IPS-20b (cell line): ENCODE data around the gene ARL6.

ENCODE experiments used
- H3K27ac ChIP-seq: one replicate; pipeline ENCODE4 v1.5.1; 2013; ENCODE audit warnings: low read length
- H3K27me3 ChIP-seq: 2 replicates; pipeline ENCODE4 v1.6.1; 2013; ENCODE audit warnings: mild to moderate bottlenecking, low read length, inconsistent platforms; ENCODE audit not compliant: insufficient read depth
- H3K36me3 ChIP-seq: 2 replicates; pipeline ENCODE4 v1.6.1; 2013; ENCODE audit warnings: low read depth, mild to moderate bottlenecking, inconsistent platforms, low read length, moderate library complexity; ENCODE audit not compliant: insufficient read depth
- H3K4me1 ChIP-seq: 2 replicates; pipeline ENCODE4 v1.6.1; 2013; ENCODE audit warnings: mild to moderate bottlenecking, control low read depth, inconsistent platforms, low read length, moderate library complexity; ENCODE audit not compliant: insufficient read depth
- H3K4me3 ChIP-seq: 2 replicates; pipeline ENCODE4 v1.5.1; 2013; ENCODE audit warnings: mild to moderate bottlenecking, low read length, inconsistent platforms
- H3K9ac ChIP-seq: 2 replicates; pipeline ENCODE4 v1.6.1; 2013; ENCODE audit warnings: low read depth, mild to moderate bottlenecking, inconsistent platforms, low read length, moderate library complexity
- H3K9me3 ChIP-seq: 2 replicates; pipeline ENCODE4 v1.6.1; 2013; ENCODE audit warnings: mild to moderate bottlenecking, low read depth, low read length, inconsistent platforms; ENCODE audit not compliant: insufficient read depth

ARL6 gene

GRCh38 chr3:97778152-97778551 lies 13.6 kb downstream of the ARL6 start:
- H3K9me3 ChIP-seq = no peaks in the 10 kb centered on the region
- H3K4me1 ChIP-seq = no peaks in the 10 kb centered on the region
- H3K27ac ChIP-seq = no peak overlapping the region
- no peaks in the 10 kb centered on the region for H3K36me3 ChIP-seq
- H3K4me3 ChIP-seq = no peak overlapping the region
- H3K27me3 ChIP-seq = no peaks in the 10 kb centered on the region
- H3K9ac ChIP-seq = no peak overlapping the region

- H3K9ac ChIP-seq = no peak overlapping the region
- no peaks in the 10 kb centered on the region for H3K27me3 ChIP-seq
- H3K27ac ChIP-seq = no peak overlapping the region
- no peak overlapping the region for H3K4me3 ChIP-seq
- H3K4me1 ChIP-seq = no peaks in the 10 kb centered on the region
- no peaks in the 10 kb centered on the region for H3K9me3 ChIP-seq
- no peaks in the 10 kb centered on the region for H3K36me3 ChIP-seq
These were observed 29.0 kb downstream of the ARL6 start for GRCh38 chr3:97793420-97794019.

DNA sequence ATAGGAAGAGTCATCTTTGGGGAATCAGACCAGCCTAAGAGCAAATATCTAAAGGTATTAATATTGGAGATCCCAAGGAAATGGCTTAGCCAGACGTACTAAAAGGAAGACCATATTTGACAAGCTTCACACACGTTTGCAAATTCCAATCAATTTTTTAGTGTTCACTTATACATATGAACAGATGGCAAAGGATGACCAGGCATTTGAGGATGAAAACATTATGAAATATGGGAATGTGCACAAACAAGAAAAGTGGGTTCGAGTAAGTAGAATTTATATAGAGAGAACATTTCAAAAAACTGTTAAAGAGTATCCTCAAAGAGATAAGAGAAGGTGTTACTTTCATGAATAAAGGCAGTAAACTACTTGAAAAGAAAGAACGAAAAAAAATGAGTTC lies 31.4 kb downstream of the ARL6 start:
- Histone ChIP-seq H3K9ac (no peak overlapping the region), H3K4me3 (no peak overlapping the region), H3K9me3 (no peaks in the 10 kb centered on the region), H3K4me1 (no peaks in the 10 kb centered on the region), H3K27me3 (no peaks in the 10 kb centered on the region), H3K36me3 (peaks cover 4% of the 10 kb centered on the region; the same call in 1 of the 2 replicates), H3K27ac (no peak overlapping the region)

- Histone ChIP-seq H3K9ac (no peak overlapping the region), H3K4me1 (no peaks in the 10 kb centered on the region), H3K4me3 (no peak overlapping the region), H3K27ac (no peak overlapping the region), H3K9me3 (no peaks in the 10 kb centered on the region), H3K36me3 (peaks cover 5% of the 10 kb centered on the region; the same call in 1 of the 2 replicates), H3K27me3 (no peaks in the 10 kb centered on the region)
These were observed 39.9 kb downstream of the ARL6 start for GRCh38 chr3:97804471-97804870.

DNA sequence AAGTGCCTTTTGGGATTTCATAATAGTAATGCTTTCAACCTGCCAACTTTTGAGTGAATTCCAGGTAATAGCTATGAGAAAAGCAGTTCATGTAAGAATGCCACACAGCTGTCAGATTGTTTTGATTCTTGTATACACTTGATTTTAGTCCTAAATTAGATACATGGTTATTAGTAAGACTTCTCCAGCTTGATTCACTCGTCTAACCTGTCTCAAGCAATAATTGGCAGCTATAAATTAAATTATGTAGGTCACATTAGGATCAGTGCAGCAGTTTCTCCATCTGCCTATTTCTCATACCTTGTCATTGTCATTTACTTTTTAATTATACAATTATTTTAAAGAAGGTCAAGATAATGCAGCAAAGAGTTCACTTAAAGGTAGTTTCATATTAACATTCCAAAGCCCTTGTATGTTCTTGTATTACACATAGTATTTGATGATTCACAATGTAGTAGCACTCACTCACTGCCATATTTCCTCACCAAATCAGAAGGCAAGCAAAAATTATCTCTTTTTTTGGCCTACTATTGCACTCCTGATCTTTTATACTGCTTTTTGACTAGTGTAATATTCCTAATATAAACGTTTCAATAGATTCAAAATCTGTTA lies 46.3 kb downstream of the ARL6 start:
- Histone ChIP-seq H3K4me1 (no peaks in the 10 kb centered on the region), H3K36me3 (no peaks in the 10 kb centered on the region), H3K27ac (no peak overlapping the region), H3K4me3 (no peak overlapping the region), H3K27me3 (no peaks in the 10 kb centered on the region), H3K9me3 (no peaks in the 10 kb centered on the region), H3K9ac (no peak overlapping the region)

DNA sequence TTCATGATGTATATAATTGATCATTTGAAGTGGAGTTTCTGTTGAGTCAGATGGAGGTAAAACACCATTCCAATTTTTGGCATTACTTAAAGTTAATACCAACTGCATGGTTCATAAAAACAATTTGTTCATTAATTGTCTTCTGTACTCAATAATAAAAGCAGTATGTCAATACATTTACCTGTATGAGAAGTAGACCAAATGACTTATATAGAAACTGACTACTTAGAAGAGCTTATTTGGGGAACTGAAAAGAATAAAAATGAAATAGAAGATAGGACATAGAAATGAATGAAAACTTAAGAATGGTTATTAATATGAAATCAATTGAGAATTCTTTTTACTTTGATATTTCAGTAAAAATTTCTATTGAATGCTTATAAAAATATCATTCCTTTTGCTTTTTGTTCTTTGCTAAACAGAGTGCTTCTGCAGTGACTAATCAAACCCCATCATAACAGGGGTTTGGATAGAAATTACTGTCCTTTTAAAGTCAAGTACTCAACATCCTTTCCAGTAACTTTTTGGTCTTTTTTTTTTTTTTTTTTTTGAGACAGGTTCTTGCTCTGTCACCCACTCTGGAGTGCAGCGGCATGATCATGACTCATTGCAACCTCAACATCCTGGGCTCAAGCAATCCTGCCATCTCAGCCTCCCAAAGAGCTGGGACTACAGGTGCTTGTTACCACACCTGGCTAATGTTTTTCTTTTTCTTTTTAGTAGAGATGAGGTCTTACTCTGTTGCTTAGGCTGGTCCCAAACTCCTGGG lies 50.8 kb downstream of the ARL6 start:
- no peaks in the 10 kb centered on the region for H3K4me1 ChIP-seq
- H3K27ac ChIP-seq = no peak overlapping the region
- H3K9ac ChIP-seq = no peak overlapping the region
- H3K9me3 ChIP-seq = no peaks in the 10 kb centered on the region
- no peaks in the 10 kb centered on the region for H3K36me3 ChIP-seq
- no peak overlapping the region for H3K4me3 ChIP-seq
- H3K27me3 ChIP-seq = peaks cover 6% of the 10 kb centered on the region

DNA sequence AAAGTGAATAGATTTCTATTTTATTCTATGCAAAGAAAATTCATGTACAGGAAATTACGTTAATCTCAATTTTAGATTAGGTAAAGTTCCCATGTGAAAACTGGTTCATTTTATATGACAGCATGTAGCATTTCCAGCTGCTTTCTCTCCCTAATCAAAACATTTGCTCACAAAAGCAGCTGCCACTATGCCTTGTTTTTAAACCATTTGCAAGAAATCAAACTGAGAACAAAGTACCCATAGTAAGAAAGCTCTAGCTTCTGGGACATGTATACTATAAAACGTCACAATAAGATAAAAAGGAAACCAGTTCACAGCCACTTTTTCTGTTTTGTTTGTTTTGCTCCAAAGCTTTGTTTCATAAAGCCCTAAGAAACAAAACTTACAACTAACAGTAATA lies 52.3 kb downstream of the ARL6 start:
- peaks cover 3% of the 10 kb centered on the region; the same call in 1 of the 2 replicates for H3K4me1 ChIP-seq
- H3K27ac ChIP-seq = no peak overlapping the region
- no peak overlapping the region for H3K4me3 ChIP-seq
- no peaks in the 10 kb centered on the region for H3K9me3 ChIP-seq
- H3K27me3 ChIP-seq = peaks cover 17% of the 10 kb centered on the region
- H3K36me3 ChIP-seq = no peaks in the 10 kb centered on the region
- no peak overlapping the region for H3K9ac ChIP-seq

GRCh38 chr3:97817965-97818364 lies 53.4 kb downstream of the ARL6 start:
- peaks cover 3% of the 10 kb centered on the region; the same call in 1 of the 2 replicates for H3K4me1 ChIP-seq
- H3K27ac ChIP-seq = no peak overlapping the region
- H3K27me3 ChIP-seq = peaks cover 24% of the 10 kb centered on the region
- H3K4me3 ChIP-seq = no peak overlapping the region
- H3K9ac ChIP-seq = no peak overlapping the region
- no peaks in the 10 kb centered on the region for H3K9me3 ChIP-seq
- no peaks in the 10 kb centered on the region for H3K36me3 ChIP-seq

DNA sequence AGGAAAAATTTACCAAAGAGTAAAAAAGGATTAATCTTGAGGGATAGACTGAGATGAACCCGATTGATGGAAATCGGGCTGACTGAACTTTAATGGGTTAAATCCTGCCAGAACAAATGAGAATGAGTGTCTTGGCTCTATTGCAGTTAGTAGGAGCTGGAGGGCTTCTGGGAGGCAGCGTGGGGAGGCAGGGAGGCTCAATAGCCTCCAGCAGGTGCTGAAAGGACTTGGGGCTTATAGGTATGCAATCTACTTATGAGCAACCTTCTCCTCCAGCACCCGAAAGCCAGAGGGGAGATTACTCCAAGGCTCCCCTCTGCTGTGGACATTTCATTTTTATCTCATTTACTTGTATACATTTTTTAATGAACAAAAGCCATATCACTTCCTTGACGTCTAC lies 56.2 kb downstream of the ARL6 start:
- peaks cover 36% of the 10 kb centered on the region for H3K27me3 ChIP-seq
- H3K4me3 ChIP-seq = peak overlapping the region; percentile 89
- no peaks in the 10 kb centered on the region for H3K36me3 ChIP-seq
- no peaks in the 10 kb centered on the region for H3K9me3 ChIP-seq
- no peak overlapping the region for H3K9ac ChIP-seq
- peaks cover 3% of the 10 kb centered on the region; the same call in 1 of the 2 replicates for H3K4me1 ChIP-seq
- H3K27ac ChIP-seq = no peak overlapping the region

GRCh38 chr3:97821287-97821773 lies 56.8 kb downstream of the ARL6 start:
- Histone ChIP-seq H3K9me3 (no peaks in the 10 kb centered on the region), H3K27ac (no peak overlapping the region), H3K4me3 (peak overlapping the region; percentile 89), H3K36me3 (no peaks in the 10 kb centered on the region), H3K4me1 (peaks cover 3% of the 10 kb centered on the region; the same call in 1 of the 2 replicates), H3K27me3 (peaks cover 36% of the 10 kb centered on the region), H3K9ac (peak overlapping the region; percentile 69; the same call in 1 of the 2 replicates)

DNA sequence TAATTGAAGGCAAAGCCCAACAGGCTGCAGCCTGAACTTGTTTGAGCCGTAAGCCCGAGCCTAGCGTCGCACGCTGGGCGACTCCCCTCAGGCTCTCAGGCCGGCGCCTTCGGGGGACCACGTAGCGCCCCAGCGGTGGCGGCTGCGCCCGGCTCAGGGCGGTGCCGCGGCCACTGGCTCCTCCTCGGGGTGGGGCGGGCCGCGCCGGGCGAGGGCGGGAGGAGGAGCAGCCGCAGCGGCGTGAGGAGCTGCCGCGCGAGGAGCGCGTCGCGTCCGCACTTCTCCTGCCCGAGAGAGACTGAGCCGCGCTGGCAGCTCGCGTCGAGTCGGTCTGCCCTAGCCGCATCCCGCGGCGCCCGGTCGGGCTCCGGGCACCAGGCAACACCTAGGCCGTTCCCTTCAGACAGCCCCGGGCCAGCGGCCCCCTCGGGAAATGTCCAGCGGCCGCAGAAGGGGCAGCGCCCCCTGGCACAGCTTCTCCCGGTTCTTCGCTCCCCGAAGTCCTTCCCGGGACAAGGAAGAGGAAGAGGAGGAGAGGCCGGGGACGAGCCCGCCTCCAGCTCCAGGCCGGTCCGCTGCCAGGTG lies 57.3 kb downstream of the ARL6 start, which contains the start of gene CRYBG3:
Gene CRYBG3, plus strand, starts transcription at position 238 of the 585 bp plus-strand sequence. Its CDS starts 196 bp downstream, at position 434.
- no peaks in the 10 kb centered on the region for H3K36me3 ChIP-seq
- H3K27me3 ChIP-seq = peaks cover 36% of the 10 kb centered on the region
- no peak within 1 kb of the TSS for H3K27ac ChIP-seq
- H3K9me3 ChIP-seq = no peaks in the 10 kb centered on the region
- H3K9ac ChIP-seq = peak within 1 kb of the TSS; percentile 69
- H3K4me3 ChIP-seq = peak within 1 kb of the TSS; percentile 89
- peaks cover 3% of the 10 kb centered on the region; the same call in 1 of the 2 replicates for H3K4me1 ChIP-seq
